M059J (cell line): ENCODE results near the gene CUEDC1. TPM values are rescaled to one million over a fixed set of nuclear protein-coding genes. Genes with fewer than 3 reads are reported as not detected.
"Not testable (repeated sequence)": the region's sequence is repeated elsewhere in the genome, so short reads cannot be mapped to it uniquely, and the experiment has no call there.

Experiments used
- DNase-seq: peaks from one replicate; pipeline ENCODE4 v3.0.0-alpha.2; 2012; ENCODE audit warnings: low read depth
- total RNA-seq: library from RNA; depleted of rRNA; stranded (reverse); fragments of >200 nt; shearing (Covaris generic); gene quantifications from 2 replicates; pipeline ENCODE4 v1.2.3, GENCODE V29; 2014

The CUEDC1 gene
- total RNA-seq, 1 experiment from 2014 or later = 16.2 TPM

GRCh38 chr17:57939797-57940196 lies 15.4 kb downstream of the CUEDC1 start:
- no peak for DNase-seq

DNA sequence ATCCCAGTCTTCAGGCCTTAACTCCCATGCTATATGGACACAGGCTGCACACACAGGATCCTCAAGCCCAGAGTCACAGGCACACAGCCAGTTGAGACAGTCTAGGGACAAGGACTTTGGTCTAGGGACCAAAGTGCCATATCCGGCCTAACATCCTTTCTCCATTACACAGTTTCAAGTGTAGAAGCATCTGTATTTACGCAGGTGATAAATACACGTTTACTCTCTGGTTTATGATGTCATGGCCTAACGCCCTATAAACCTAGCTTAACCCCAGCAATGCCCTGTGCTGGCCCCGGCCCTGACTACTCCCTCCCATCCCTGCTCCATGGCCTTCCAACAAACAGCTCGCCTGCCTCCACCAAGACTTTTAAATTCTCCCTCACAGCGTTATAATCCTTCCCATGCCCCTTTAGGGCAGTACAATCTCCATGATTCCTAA lies 17.1 kb downstream of the CUEDC1 start:
- no peak for DNase-seq

DNA sequence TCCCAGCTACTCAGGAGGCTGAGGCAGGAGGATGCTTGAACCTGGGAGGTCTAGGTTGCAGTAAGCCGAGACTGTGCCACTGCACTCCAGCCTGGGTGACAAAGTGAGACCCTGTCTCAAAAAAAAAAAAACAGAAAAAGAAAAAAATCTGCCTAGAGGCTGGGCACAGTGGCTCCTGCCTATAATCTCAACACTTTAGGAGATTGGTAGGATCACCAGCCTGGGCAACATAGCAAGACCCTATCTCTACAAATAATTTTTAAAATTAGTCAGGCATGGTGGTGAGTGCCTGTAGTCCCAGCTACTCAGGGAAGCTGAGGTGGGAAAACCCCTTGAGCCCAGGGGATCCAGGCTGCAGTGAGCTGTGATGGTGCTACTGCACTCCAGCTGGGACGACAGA lies 17.7 kb downstream of the CUEDC1 start:
- no peak for DNase-seq

DNA sequence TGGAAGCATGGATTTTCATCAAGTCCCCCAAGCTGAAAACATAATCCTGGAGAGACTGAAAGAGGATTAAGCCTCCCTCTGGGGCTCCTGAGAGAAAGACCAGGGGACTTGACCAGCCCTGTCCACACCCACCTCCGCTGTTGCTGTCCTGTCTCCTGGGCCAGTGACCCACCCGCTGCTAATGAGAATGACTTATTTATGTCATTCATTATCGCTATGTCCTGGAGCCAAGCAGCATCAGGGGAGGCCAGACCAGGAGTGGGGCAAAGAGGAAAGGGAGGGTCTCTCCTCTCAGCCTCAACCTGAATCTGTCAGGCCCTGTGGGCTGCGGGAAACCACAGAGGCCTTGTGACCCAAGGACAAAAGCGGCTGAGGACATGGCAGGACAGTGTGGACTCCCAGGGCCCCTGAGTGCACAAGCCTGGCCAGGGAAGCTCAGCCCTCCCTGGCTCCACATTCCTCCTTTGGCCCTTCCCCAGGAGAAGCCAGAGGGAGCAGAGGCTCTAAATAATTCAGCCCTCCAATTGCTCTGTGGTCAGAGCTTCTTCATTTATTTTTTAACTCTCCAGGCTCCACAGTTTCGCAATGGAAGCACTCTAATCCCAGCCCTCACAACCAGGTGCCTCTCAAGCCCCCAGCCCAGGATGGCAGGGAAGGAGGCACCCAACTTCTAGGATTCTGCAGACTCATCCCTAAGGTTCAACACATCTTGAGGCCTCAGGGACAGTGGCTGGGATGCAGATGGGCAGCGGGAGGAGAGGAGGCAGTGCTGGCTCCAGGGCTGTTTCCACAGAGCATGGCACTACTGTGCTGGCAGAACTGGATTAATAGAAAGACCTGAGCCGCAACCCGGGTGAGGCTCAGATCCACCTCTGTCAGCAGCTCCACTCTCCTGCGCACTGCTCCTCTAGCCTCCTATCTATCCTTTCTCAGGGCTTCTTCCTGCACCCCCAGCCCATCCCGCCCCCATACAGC lies 19.1 kb downstream of the CUEDC1 start:
- DNase-seq = peak; percentile 87

GRCh38 chr17:57931488-57932137 lies 23.6 kb downstream of the CUEDC1 start:
- no peak for DNase-seq

GRCh38 chr17:57930239-57930638 lies 25.0 kb downstream of the CUEDC1 start:
- DNase-seq = no peak

GRCh38 chr17:57929386-57929785 lies 25.8 kb downstream of the CUEDC1 start:
- DNase-seq = no peak

DNA sequence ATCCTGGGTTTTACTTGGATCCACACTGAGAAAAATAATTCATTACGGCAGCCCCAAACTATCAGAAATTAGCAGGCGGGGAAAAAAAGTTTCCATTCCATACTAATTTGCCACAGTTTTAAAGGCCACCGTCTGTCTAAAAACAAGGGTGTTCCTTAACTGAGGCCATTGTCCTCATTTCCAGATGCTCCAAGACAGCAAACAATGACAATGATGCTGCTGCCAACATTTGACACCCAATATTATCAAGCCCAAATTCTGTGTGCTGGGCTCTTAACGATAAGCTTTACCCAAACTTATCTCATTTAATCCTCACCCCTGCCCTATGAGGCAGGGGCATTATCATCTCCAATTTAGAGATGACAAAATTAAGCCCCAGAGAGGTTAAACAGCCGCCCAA lies 26.3 kb downstream of the CUEDC1 start:
- DNase-seq = no peak

- peak; percentile 74 for DNase-seq
Measured at GRCh38 chr17:57927048-57927723, 28.0 kb downstream of the CUEDC1 start.

DNA sequence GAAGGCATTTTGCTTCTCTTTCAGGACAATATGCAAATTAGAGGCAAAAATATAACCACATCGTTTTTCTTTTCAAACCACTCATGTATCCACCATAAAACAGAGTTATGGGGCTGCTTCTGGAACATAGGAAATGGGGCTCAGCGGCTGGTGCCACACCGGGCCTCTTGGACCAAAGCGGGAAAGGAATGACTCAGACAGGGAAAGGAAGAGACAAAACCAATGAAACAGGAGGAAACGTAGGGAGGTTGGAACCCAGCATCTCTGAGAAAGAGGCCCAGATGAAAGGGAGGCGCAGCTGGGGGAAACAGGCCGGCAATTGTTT lies 28.5 kb downstream of the CUEDC1 start:
- no peak for DNase-seq

DNA sequence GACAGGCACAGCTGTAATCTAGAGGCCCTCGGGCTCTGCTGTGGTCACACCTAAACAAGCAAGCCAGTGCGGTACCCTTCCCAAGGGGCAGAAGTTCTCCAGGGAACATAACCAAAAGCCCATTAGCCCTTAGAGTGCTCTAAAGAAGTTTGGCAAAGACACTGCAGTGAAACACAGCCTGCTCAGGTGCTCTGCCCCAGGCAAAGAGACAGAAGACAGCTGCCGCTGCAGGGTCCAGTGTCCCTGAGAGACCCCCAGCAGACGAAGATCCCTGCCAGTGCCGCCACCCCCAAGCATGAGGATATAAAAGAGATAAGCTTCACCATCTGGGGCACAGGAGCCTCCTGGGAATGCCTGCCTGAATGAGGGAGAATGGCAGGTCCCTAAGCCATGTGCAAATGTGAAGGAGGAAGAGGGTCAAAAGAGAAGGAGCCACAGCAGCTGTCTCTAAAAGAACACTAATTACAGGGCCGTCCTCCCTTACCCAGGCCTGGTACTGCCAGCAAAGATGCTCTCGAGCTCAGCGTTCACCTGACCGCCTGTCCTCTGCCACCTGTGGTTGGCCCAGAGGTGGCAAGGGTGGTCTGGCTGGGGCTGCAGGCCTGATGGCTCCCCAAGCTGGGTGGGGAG lies 29.7 kb downstream of the CUEDC1 start:
- no peak for DNase-seq

- no peak for DNase-seq
Measured at GRCh38 chr17:57924677-57925076, 30.5 kb downstream of the CUEDC1 start.

- DNase-seq = no peak
Measured at GRCh38 chr17:57923182-57923872, 31.9 kb downstream of the CUEDC1 start.

- not testable (repeated sequence) for DNase-seq
Measured at GRCh38 chr17:57922745-57923144, 32.5 kb downstream of the CUEDC1 start.

DNA sequence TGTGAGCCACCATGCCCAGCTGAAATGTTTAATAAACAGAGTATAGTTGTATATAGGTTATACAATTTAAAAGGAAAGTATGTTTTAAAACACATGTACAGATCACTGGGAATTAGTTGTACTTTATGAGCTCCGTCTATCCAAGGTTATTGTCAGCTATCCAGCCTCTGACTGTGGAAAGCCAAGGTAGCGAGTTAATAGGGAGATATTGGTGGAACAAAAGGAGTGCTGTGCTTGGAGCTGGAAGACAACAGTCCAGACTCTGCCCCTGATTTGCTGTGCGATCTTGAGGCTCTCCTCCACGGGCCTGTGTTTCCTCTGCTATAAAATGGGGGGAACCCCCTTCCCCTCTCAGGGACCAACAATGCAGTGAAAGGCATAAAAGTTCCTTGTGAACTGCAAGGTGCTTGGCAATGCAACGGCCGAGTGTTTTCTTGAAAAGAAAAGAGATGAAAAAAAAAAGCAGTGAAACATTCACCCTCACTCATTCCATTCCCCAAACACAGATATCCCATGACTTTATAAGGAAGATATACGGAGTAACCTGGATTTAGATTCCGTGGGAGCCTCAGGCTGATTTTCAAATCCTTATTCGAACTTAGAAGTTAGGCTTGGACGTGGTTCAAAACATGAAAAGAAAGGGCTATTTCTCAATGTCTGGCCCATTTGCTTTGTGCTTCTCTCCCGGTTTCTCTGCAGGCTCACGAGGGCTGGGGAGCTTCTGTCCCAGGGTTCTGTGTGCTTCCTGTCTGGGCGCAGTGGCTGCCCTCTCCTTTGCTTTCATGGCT lies 34.1 kb downstream of the CUEDC1 start:
- DNase-seq = peak; percentile 55

DNA sequence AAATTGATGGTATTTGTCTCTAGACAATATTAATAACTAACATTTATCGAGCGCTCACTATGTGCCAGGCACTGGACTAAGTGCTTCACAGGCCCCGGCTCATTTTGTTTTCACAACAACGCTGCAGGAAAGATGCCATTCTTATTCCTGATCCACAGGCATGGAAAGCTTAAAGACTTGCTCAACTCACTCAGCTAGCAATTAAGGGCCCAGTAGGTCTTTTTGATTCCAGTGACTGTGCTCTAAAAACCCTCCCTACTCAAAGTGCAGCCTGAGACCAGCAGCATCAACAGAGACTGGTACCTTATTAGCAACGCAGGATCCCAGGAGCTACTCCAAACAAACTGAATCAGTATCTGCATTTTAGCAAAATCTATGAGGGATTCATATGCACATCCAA lies 35.3 kb downstream of the CUEDC1 start:
- no peak for DNase-seq

DNA sequence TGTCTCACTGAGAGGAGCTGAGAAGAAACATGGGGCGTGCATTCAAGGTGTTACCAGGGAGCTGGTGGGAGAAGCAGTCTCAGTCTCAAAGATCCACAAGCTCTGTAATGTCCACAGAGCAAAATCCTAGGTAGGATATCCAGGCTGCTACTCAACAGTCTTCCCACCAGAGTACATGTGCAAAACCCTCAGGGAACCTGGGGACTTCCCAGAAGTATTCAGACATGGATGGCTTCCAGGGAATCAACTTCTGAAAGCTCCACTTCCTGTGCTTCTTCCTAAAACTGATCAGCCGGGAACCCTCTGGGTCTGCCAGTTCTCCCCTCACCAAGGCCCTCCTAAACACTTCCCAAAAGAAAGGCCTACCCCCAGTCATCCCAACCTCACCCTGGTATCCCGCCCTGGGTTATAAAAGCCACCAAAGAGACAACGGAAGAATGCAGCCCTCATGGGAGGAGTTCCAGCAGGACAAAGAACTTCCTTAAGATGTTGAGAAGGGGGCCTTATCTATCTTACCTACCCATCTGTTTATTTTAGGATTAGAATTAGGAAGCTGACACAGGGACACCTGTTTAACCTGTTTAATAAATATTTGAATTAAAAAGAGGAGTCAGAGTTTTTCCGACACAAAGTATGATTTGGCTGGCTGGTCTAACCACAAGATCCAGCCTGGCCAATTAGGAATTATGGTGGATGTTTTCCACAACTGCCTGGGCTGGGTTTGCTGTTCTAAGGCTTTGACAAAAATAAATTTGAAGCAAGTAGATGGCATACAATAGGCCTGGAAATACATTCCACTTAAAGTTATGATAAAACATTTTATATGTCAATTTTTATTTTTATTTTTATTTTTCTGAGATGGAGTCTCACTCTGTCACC lies 37.0 kb downstream of the CUEDC1 start:
- peak; percentile 79 for DNase-seq

GRCh38 chr17:57916925-57917858 lies 38.0 kb downstream of the CUEDC1 start:
- DNase-seq = peak; percentile 33
